Activated naive CD4-positive, alpha-beta T cell treated with Interleukin-2 at 50 U/mL for 16 hours (primary cell): ENCODE data around the gene KREMEN2.
A peak's percentile ranks its signal among the peaks of the same experiment; 100 is the strongest.
"Not testable (repeated sequence)": the region's sequence is repeated elsewhere in the genome, so short reads cannot be mapped to it uniquely, and the experiment has no call there.

Experiments used
- DNase-seq: peaks from one replicate; pipeline ENCODE4 v3.0.0-alpha.2; 2020

KREMEN2 gene

GRCh38 chr16:2963723-2964474 is at the start of gene KREMEN2:
KREMEN2 (plus strand) TSS chr16:2964275; CDS start chr16:2964521, 246 bp downstream.
- peak; percentile 55 for DNase-seq

GRCh38 chr16:2915196-2915929 is 48.7 kb upstream of the KREMEN2 start:
- no peak for DNase-seq

GRCh38 chr16:2919511-2920255 is 44.4 kb upstream of the KREMEN2 start:
- peak; percentile 66 for DNase-seq

GRCh38 chr16:2923481-2923880 is 40.6 kb upstream of the KREMEN2 start:
- DNase-seq, result no peak

- DNase-seq, result no peak
These were observed 38.9 kb upstream of the KREMEN2 start for GRCh38 chr16:2924901-2925755.

DNA sequence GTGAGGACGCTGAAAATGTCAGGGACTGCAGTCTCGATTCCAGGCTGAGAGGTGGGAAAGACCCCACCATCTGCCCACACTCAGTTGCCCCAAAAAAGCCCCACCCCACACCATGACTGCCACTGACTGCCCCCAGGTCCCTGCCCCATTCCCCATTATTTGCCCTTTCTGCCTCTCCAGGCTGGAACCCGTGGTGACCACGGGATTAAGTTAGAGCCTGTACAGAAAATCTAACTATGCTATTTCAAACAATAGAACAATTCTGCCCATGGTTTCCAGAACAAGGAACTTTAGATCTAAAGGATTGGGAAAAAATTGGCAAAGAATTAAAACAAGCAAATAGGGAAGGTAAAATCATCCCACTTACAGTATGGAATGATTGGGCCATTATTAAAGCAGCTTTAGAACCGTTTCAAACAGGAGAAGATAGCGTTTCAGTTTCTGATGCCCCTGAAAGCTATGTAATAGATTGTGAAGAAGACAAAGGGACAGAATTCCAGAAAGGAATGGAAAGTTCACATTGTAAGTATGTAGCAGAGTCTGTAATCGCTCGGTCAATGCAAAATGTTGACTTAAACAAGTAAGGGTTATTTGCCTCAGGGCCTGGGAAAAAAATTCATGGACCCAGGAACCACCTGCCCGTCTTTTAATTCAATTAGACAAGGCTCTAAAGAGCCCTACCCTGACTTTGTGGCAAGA is 38.0 kb upstream of the KREMEN2 start:
- no peak for DNase-seq

DNA sequence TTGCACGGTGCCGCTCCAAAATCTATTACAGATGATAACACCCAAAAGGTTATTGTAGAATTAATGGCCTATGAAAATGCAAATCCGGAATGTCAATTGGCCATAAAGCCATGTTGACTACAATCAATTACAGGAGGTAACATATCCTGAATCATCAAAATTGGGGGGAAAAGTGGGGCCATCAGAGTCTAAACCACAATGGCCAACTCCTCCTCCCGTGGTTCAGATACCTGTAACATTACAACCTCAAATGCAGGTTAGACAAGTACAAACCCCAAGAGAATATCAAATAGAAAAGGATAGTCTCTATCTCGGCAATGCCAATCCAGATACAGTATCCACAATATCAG is 37.5 kb upstream of the KREMEN2 start:
- DNase-seq, result no peak

DNA sequence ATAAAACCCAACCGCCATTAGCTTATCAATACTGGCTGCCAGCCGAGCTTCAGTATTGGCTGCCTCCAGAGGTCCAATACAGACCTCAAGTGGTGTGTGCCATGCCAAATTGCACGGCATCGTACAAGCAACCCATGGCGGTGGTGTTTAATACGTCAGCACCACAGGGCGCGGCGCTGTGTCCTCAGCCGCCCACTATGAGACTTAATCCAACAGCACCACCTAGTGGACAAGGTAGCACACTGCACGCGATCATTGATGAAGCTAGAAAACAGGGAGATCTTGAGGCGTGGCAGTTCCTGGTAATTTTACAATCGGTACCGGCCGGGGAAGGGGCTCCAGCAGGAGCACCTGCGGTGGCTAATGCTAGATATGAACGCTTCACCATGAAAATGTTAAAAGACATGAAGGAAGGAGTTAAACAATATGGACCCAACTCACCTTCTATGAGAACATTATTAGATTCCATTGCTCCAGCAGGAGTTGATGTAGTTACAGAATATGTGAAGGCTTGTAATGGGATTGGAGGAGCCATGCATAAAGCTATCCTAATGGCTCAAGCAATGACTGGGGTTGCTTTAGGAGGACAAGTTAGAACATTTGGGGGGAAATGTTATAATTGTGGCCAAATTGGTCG is 36.9 kb upstream of the KREMEN2 start:
- DNase-seq, result peak; percentile 88

GRCh38 chr16:2928151-2928550 is 35.9 kb upstream of the KREMEN2 start:
- not testable (repeated sequence) for DNase-seq

DNA sequence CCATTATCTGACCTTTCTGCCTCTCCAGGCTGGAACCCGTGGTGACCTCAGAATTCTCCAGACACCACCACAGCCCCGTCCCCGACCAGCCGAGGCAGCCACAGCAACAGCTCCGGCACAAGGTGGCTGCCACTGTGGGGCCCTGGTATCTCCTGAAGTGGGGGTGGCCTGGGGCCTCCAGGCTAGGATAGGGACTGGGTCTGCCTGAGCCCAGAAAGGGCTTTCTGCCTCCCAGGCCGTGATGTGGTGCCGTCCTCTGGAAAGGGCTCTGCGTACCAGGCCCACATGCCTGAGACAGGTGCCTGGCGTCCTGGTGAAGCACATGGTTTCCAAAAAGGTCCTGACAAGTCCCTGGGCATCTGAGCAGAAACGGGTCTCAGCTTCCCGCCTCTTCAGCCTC is 35.3 kb upstream of the KREMEN2 start:
- DNase-seq, result no peak

DNA sequence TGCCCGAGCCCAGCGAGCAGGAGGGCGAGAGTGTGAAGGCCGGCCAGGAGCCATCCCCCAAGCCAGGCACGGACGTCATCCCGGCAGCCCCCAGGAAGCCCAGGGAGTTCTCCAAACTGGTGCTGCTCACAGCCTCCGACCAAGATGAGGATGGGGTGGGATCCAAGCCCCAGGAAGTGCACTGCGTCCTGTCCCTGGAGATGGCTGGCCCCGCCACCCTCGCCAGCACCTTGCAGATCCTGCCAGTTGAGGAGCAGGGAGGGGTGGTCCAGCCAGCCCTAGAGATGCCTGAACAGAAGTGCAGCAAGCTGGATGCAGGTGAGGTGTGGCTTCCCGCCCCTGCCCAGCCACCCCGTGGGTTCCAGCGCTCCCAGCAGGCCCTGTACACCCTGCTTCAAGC is 34.4 kb upstream of the KREMEN2 start:
- DNase-seq, result no peak

GRCh38 chr16:2930236-2930635 is 33.8 kb upstream of the KREMEN2 start:
- no peak for DNase-seq

- DNase-seq, result not testable (repeated sequence)
These were observed 32.7 kb upstream of the KREMEN2 start for GRCh38 chr16:2931231-2931914.

DNA sequence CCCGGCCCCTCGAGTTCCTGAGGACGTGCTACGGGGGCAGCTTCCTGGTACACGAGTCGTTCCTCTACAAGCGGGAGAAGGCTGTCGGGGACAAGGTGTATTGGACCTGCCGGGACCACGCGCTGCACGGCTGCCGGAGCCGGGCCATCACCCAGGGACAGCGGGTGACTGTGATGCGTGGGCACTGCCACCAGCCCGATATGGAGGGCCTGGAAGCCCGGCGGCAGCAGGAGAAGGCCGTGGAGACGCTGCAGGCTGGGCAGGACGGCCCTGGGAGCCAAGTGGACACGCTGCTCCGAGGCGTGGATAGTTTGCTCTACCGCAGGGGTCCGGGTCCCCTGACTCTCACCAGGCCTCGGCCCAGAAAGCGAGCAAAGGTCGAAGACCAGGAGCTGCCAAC is 30.9 kb upstream of the KREMEN2 start:
- DNase-seq, result no peak

GRCh38 chr16:2933701-2934100 is 30.4 kb upstream of the KREMEN2 start:
- no peak for DNase-seq

- DNase-seq, result no peak
These were observed 29.6 kb upstream of the KREMEN2 start for GRCh38 chr16:2934450-2934849.

GRCh38 chr16:2936436-2937011 is 27.6 kb upstream of the KREMEN2 start:
- no peak for DNase-seq

DNA sequence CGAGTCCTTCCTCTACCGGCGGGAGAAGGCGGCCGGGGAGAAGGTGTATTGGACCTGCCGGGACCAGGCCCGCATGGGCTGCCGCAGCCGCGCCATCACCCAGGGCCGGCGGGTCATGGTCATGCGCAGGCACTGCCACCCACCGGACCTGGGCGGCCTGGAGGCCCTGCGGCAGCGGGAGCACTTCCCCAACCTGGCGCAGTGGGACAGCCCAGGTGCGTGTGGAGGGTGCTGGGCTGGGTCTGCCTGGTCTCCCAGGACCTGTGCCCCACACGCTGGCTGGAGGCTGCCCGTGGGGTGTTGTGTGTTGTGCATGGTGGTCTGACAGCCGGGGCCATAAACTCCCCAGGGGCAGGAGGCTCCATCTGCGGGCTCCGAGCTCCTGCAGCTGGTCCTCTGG is 26.9 kb upstream of the KREMEN2 start:
- DNase-seq, result no peak

GRCh38 chr16:2938206-2938605 is 25.9 kb upstream of the KREMEN2 start:
- no peak for DNase-seq

- DNase-seq, result no peak
These were observed 24.1 kb upstream of the KREMEN2 start for GRCh38 chr16:2939968-2940367.

DNA sequence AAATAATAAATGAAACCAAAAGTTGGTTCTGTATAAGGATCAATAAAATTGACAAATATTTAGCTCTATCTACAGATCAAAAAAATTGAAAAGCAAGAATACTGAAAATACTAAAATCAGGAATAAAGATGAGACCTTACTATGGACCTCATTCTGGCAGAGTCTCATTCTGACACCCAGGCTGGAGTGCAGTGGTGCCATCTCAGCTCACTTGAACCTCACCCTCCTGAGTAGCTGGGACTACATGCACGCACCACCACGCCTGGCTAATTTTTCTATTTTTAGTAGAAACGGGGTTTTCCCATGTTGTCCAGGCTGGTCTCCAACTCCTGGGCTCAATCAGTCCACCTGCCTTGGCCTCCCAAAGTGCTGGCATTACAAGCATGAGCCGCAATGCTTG is 22.0 kb upstream of the KREMEN2 start:
- DNase-seq, result no peak
